Kasumi-1 (cell line): ENCODE results near the gene ODF2.
"Not testable (repeated sequence)": the region's sequence is repeated elsewhere in the genome, so short reads cannot be mapped to it uniquely, and the experiment has no call there.

Experiments used
- DNase-seq, 2 experiments: peaks; one replicate each; lab custom pipeline; 2025; lab: John Stamatoyannopoulos, UW

ODF2 gene

GRCh38 chr9:128424268-128424780 is 31.5 kb upstream of the ODF2 start:
- no peak for DNase-seq

GRCh38 chr9:128428644-128429512 is 26.9 kb upstream of the ODF2 start:
- DNase-seq = no peak

GRCh38 chr9:128429513-128430086 is 26.2 kb upstream of the ODF2 start:
- DNase-seq = no peak

- no peak for DNase-seq
Observed at GRCh38 chr9:128431207-128431606, 24.6 kb upstream of the ODF2 start.

- DNase-seq = no peak
Observed at GRCh38 chr9:128434340-128434739, 21.5 kb upstream of the ODF2 start.

- no peak for DNase-seq
Observed at GRCh38 chr9:128435611-128436010, 20.2 kb upstream of the ODF2 start.

- peak; percentile 90 to 93 for DNase-seq
Observed at GRCh38 chr9:128438343-128439109, 17.3 kb upstream of the ODF2 start.

GRCh38 chr9:128439273-128439672 is 16.5 kb upstream of the ODF2 start:
- no peak for DNase-seq

GRCh38 chr9:128442150-128442549 is 13.7 kb upstream of the ODF2 start:
- DNase-seq = no peak

- not testable (repeated sequence) for DNase-seq
Observed at GRCh38 chr9:128446505-128446904, 9.3 kb upstream of the ODF2 start.

- DNase-seq = no peak
Observed at GRCh38 chr9:128448746-128449145, 7.1 kb upstream of the ODF2 start.

GRCh38 chr9:128454991-128455390 is 815 bp upstream of the ODF2 start:
- no peak for DNase-seq

- DNase-seq = peak; percentile 81 to 83
Observed at GRCh38 chr9:128456613-128457061, 831 bp downstream of the ODF2 start.

GRCh38 chr9:128457207-128457606 is 1.4 kb downstream of the ODF2 start:
- no peak for DNase-seq

- DNase-seq = no peak
Observed at GRCh38 chr9:128459011-128459410, 3.2 kb downstream of the ODF2 start.

GRCh38 chr9:128469070-128469469 is 13.3 kb downstream of the ODF2 start:
- DNase-seq = no peak

- DNase-seq = peak; percentile 60 to 71
Observed at GRCh38 chr9:128470560-128470959, 14.8 kb downstream of the ODF2 start.

GRCh38 chr9:128473104-128473503 is 17.3 kb downstream of the ODF2 start:
- no peak for DNase-seq

GRCh38 chr9:128475867-128476266 is 20.1 kb downstream of the ODF2 start:
- no peak for DNase-seq

- no peak for DNase-seq
Observed at GRCh38 chr9:128479262-128479661, 23.5 kb downstream of the ODF2 start.

- DNase-seq = no peak
Observed at GRCh38 chr9:128481561-128481960, 25.8 kb downstream of the ODF2 start.

GRCh38 chr9:128482186-128482585 is 26.4 kb downstream of the ODF2 start:
- DNase-seq = no peak
